DMS53 treated with DMSO at 0.1 percent for 48 hours (cell line): ENCODE data around the gene HNF4A.
"Not testable (repeated sequence)": the region's sequence is repeated elsewhere in the genome, so short reads cannot be mapped to it uniquely, and the experiment has no call there.

ENCODE experiments used
- DNase-seq: peaks from one replicate; lab custom pipeline; 2025; ENCODE audit not compliant: unreplicated experiment; lab: John Stamatoyannopoulos, UW

HNF4A gene

DNA sequence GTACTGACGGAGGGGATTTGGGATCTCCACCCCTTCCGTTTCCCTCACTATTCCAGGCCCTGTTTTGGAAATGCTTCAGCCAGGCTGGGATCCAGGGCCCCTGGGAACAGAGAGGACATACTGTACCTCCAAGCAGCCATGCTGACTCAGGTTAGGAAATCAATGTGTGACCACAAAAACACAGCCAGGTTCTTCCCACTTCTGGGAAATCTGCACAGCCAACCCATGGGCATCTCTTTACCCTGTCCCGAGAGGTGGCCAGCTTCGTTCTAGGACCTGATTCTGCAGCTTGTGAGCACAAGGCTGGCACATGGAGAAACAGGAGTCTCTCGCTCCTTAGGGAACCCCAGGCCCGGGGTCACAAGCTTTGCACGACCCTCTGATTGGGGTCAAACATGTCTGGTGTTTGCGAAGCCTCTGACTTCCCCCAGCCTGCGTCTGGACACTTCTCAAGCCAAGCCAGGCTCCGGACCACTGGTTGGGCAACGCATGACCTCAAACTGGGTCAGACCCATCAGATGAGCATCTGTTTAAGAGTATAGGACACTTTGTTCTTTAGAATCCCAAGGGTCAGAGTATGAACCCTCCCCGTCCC, 111.9 kb downstream of the HNF4A start:
- no peak for DNase-seq

DNA sequence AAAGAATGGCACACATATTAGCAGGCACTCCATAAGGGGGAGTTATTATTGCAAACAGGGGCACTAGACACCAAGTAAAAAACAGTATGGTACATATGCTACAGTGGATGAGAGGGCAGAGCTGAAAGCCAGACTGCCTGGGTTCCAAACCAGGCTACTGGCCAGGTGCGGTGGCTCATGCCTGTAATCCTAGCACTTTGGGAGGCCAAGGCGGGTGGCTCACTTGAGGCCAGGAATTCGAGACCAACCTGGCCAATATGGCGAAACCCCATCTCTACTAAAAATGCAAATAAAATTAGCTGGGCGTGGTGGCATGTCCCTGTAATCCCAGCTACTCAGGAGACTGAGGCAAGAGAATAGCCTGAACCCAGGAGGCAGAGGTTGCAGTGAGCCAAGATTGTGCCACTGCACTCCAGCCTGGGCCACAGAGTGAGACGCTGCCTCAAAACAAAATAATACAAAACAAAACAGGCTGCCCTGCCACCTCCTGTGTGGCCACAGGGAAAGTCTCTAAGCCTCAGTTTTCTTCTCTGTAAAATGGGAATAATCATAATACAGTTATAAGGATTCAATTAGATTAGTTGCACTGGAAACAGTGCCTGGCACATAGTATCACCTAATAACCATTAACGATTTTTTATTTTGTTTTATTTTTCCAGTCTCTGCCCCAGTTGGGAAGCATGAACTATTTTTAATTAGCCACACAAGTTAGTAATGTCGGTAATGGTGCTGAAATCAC, 112.7 kb downstream of the HNF4A start:
- no peak for DNase-seq

- no peak for DNase-seq
Measured at GRCh38 chr20:44470327-44470726, 114.8 kb downstream of the HNF4A start.

DNA sequence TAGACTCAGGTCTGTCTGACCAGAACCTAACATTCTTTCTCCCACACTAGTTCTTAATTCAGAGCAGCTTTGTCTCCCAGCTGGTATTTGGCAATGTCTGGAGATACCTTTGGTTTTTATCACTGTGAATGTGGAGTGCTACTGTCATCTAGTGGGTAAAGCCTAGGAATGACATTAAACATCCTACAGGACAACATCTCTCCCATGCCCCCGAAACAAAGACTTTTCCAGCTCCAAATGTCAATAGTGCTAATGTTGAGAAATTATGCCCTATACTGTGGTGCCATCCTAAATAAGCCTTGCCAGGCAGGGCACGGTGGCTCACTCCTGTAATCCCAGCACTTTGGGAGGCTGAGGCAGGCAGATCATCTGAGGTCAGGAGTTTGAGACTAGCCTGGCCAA, 116.0 kb downstream of the HNF4A start:
- DNase-seq, result peak; percentile 12

DNA sequence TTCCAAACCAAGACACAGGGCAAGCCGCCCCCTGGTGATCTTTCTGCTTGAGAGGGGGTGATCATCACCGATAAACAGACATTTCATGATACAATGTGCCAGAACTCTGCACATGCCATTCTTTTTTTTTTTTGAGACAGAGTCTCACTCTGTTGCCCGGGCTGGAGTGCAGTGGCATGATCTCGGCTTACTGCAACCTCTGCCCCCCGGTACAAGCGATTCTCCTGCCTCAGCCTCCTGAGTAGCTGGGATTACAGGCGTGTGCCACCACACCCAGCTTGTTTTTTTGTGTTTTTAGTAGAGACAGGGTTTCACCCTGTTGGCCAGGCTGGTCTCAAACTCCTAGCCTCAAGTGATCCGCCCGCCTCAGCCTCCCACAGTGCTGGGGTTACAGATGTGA, 116.8 kb downstream of the HNF4A start:
- not testable (repeated sequence) for DNase-seq

GRCh38 chr20:44475372-44475693, 119.8 kb downstream of the HNF4A start:
- DNase-seq, result peak; percentile 43

- peak; percentile 91 for DNase-seq
Measured at GRCh38 chr20:44475694-44476560, 120.4 kb downstream of the HNF4A start, which contains the start of gene TTPAL. Gene TTPAL (plus strand): TSS chr20:44475874. CDS start chr20:44480000, 4,126 bp downstream.

DNA sequence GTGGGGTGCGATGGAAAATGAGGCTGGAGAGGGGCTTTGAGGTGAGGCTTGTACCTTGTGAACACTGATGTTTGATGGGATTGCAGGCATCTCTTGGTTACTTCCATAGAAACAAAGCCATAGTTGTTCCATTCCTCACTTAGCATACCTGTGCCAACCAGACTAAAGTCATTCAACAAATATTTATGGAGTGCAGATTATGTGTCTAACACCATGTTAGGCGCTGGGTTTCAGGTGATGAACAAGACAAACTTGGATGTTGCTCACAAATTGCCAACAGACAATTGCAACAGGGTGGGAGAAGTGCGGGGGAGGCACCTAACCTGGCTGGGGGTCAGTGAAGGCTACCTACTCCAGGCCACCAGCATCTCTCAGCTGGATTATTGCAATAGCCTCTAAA, 121.7 kb downstream of the HNF4A start:
- DNase-seq, result no peak

GRCh38 chr20:44478206-44478605, 122.7 kb downstream of the HNF4A start:
- DNase-seq, result no peak

DNA sequence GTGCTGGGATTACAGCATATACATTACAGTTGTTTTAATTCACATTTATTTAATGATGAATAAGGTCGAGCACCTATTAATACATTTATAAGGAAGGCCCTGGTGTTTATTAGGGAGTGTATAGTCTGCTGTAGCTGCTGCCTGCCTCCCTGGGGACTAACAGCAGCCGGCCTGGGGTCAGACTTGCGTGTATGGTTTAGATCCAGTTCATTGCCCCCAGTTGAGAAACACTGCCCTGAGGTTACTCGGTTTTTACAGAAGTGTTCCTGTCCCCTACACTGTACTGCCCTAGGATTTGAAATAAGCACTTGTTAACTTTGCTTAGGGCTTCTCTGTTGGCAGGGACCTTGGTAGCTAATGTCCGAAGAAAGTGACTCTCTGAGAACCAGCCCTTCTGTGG, 124.1 kb downstream of the HNF4A start:
- DNase-seq, result no peak

GRCh38 chr20:44480097-44480496, 124.6 kb downstream of the HNF4A start:
- DNase-seq, result no peak

DNA sequence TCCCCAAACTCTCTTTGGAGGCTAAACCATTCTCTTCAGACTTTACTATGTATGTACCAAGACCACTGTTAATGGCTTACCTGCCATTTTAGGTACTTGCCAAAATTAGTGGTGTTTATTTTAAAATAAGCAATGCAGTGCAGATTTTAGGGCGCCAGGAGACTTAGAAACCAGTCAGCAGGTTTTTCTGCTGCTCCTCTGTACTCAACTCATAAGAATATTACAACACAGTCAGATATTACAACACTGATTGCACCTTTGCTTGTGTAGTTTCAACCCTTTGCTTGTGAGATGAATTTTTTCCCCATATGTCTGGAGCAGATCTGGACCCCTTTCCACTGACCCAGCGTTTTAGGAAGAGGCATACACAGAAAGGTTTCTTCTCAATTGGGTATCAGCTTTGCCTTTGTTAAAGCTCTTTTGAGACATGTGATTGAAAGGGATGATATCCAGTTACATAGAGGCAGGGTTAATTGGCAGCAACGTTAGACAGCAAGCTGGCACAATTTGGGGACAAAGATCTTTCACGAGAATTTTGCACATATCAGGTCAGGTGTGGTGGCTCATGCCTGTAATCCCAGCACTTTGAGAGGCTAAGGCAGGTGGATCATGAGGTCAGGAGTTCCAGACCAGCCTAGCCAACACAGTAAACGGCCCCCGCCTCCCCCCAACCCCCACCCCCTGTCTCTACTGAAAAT, 126.4 kb downstream of the HNF4A start:
- DNase-seq, result no peak

DNA sequence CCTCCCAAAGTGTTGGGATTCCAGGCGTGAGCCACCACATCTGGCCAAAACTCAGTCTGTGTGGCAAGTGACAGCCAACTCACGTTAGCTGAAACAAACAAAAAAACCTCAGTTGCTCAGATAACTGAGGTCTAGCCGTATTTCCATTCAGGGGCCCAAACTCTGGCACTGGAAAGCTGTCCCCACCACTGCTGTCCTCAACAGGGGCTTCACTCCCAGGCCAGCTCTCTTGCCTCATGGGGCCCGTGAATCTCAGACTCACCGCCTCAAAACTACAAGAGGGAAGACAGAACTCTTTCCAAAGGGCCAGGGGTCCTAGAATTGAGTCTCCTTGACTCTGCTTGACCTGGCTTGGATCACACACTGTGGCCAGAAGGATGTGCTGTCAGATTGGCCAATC, 127.6 kb downstream of the HNF4A start:
- no peak for DNase-seq
